Spleen (tissue), 7 donors: ENCODE data around the gene ACLY.

ENCODE experiments used
- POLR2A ChIP-seq, 3 donors: fragments of 450-650 bp; IDR thresholded peaks; one replicate each; pipeline ENCODE4 v1.5.1; 2017; ENCODE audit warnings: antibody characterized with exemption in 3 of 3, mild to moderate bottlenecking in 1 of 3
- TF ChIP-seq, protein P1 (sequence below), 11 experiments: fragments of 200-600 bp in 7 of 11; fragments of 450-650 bp in 4 of 11; sonication (generic) in 4 of 11; IDR thresholded peaks in 8 of 11; conservative IDR thresholded peaks in 3 of 11; 1 replicate in 7 of 11; 2 replicates in 4 of 11; pipeline versions ENCODE4 v1.4.0 to v1.8.0; 2016 to 2021; ENCODE audit warnings: antibody characterized with exemption in 11 of 11, inconsistent platforms in 4 of 11, mild to moderate bottlenecking in 1 of 11
- donor health status: DM: no; HTN: no; CAD: no; lungs with moderate emphysema.
- donor health status: DM: no; HTN: no; CAD: no.
- donor health status: DM: no; HTN: no; CAD: no.

DNA sequence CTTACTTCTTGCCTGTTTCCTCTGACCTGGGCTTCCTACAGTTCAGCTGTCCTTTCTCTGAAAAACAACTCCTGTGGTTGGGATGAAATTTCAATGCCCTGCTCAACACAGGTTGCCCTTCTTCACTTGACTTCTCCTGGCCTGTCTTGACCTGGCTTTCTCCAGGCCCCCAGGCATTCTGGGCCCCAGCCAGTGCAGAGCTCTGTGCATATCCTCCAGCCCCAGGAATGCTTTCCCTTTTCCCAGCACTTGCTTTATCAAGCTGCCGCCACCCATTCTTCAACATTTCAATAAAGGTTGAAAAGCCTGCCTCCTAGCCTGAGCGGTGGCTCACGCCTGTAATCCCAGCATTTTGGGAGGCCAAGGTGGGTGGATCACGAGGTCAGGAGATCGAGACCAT lies 22.4 kb upstream of the ACLY start:
- TF ChIP-seq, protein P1, sequence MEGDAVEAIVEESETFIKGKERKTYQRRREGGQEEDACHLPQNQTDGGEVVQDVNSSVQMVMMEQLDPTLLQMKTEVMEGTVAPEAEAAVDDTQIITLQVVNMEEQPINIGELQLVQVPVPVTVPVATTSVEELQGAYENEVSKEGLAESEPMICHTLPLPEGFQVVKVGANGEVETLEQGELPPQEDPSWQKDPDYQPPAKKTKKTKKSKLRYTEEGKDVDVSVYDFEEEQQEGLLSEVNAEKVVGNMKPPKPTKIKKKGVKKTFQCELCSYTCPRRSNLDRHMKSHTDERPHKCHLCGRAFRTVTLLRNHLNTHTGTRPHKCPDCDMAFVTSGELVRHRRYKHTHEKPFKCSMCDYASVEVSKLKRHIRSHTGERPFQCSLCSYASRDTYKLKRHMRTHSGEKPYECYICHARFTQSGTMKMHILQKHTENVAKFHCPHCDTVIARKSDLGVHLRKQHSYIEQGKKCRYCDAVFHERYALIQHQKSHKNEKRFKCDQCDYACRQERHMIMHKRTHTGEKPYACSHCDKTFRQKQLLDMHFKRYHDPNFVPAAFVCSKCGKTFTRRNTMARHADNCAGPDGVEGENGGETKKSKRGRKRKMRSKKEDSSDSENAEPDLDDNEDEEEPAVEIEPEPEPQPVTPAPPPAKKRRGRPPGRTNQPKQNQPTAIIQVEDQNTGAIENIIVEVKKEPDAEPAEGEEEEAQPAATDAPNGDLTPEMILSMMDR (IDR thresholded peaks at IDR 0.05 in 8 of 11, conservative IDR thresholded peaks at IDR 0.05 in 3 of 11), result no peak
- no peak for TF ChIP-seq POLR2A (IDR thresholded peaks at IDR 0.05)
